Measurements from ENCODE around the gene PDGFD.

PDGFD gene

DNA sequence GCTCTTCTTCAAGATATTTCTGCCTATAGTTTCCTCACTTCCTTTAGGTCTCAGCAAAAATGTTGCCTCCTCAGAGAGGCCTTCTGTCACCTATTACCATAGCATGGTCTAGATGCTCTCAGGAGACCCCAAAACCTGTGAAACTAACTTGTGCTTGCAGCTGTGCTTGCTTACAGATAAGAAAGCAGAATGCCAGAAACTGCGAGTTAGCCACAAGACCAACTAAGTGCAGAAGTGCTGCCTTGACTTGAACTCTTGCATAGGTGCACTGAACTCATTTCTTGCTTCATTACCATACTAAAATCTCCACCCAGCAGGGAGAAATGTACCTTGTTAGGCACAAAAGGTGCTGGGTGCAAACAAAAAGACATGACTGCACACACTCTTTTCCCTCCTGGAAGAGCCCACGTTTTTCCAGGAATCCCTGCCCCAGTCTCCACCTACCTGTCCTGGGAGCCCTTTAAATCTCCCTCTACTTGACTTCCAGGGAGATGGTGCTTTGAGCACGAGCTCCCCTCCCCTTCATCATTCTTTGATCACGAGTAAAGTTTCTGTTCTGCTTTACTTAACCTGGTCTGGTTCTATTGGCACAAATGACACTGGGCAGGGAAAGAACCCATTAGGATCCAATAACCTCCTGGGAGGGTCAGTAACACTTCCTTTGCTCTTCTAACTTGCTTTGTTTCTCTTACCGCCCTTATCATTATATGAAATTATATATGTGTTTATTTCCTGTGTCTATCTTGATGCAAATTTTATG, 265.2 kb downstream of the PDGFD start:
- Histone ChIP-seq H3K4me1 (ENCODE audit: insufficient read depth, low read length) (0 out of 2 replicates have a peak, but pooled peaks cover 2% of the 10 kb centered on the region), H3K4me3 (ENCODE audit: low read length) (no peak overlapping the region), H3K27ac (ENCODE audit: low read length) (no peak overlapping the region), H3K27me3 (ENCODE audit: insufficient read depth, low read length) (no peaks in the 10 kb centered on the region), H3K9ac (ENCODE audit: low read depth, low read length) (no peak overlapping the region), H3K9me3 (ENCODE audit: insufficient read depth, low read depth, low read length) (no peaks in the 10 kb centered on the region), H3K36me3 (ENCODE audit: insufficient read depth, low read depth, low read length) (no peaks in the 10 kb centered on the region)

DNA sequence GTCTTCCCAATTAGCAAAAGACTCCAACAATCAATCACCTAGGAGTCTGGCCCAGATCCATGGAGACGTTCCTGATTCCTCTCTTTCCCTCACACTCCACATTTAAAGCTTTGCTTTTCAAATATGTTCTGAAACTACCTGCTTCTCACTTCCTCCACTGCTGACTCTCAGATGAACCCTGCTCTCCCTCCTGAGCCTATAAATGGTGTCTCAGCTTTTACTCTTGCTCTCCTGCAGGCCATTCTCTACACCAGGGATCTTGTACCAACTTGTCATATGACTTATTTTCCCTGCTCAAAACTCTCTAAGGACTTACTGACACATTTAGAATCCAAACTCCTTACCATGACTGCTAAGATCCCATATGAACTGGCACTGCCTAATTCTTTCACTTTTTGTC, 265.9 kb downstream of the PDGFD start:
- Histone ChIP-seq H3K27me3 (ENCODE audit: insufficient read depth, low read length) (no peaks in the 10 kb centered on the region), H3K27ac (ENCODE audit: low read length) (no peak overlapping the region), H3K36me3 (ENCODE audit: insufficient read depth, low read depth, low read length) (no peaks in the 10 kb centered on the region), H3K9ac (ENCODE audit: low read depth, low read length) (no peak overlapping the region), H3K4me1 (ENCODE audit: insufficient read depth, low read length) (0 out of 2 replicates have a peak, but pooled peaks cover 2% of the 10 kb centered on the region), H3K4me3 (ENCODE audit: low read length) (no peak overlapping the region), H3K9me3 (ENCODE audit: insufficient read depth, low read depth, low read length) (no peaks in the 10 kb centered on the region)

DNA sequence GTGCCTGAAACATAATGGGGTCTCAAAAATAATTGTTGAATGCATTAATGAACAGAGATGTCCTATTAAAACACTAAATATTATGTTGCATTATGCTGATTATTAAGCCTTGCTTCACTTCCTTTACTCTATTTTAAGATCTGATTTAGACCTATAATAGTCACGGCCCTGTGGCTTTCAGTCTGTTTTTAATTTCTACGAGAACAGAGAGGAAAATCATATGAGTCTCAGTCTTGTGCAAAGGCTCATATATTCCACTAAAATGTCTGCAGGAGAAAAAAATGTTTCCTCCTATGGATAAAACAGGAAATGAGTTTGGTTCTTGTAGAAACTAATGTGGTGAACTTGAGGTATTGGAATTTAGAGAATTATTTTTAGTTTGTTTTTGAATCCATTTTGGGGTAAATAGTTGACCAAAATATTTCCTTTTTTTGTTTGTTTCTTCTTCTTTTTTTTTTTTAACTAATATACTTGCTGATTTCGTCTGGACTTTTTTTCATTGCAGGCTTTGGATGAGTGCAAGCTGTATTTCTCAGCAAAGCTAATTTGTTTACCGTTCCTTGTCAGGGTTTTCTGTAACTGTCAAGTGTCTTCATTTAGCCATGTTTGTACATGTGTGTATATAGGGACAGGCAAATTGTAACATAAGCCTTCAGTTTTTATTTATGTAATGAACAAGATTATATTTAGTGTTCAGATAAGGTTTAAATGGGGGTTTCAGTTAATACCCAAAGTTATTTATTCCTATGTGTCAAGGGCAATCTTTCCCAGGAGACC, 266.6 kb downstream of the PDGFD start:
- H3K9me3 ChIP-seq (ENCODE audit: insufficient read depth, low read depth, low read length), result no peaks in the 10 kb centered on the region
- H3K4me3 ChIP-seq (ENCODE audit: low read length), result no peak overlapping the region
- H3K9ac ChIP-seq (ENCODE audit: low read depth, low read length), result no peak overlapping the region
- H3K27ac ChIP-seq (ENCODE audit: low read length), result no peak overlapping the region
- no peaks in the 10 kb centered on the region for H3K36me3 ChIP-seq (ENCODE audit: insufficient read depth, low read depth, low read length)
- no peaks in the 10 kb centered on the region for H3K27me3 ChIP-seq (ENCODE audit: insufficient read depth, low read length)
- H3K4me1 ChIP-seq (ENCODE audit: insufficient read depth, low read length), result 0 out of 2 replicates have a peak, but pooled peaks cover 2% of the 10 kb centered on the region

DNA sequence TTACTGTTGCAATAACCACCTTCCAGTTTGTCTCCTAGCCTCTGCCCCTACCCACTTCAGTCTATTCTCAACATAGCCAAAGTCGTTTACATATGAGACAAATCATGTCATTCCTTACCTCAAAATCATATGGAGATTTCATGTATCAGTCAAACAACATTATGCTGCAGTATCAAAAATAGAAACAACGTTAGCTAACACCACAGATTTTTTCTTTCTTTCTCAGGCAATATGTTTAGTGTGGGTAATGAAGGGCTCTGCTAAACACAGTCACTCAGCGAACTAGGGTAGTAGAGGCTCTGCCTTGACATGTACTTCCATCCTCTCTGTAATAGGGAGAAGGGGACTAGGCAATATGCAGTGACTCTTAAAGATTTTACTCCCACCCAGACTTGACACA, 268.8 kb downstream of the PDGFD start:
- Histone ChIP-seq H3K4me1 (ENCODE audit: insufficient read depth, low read length) (no peaks in the 10 kb centered on the region), H3K36me3 (ENCODE audit: insufficient read depth, low read depth, low read length) (no peaks in the 10 kb centered on the region), H3K4me3 (ENCODE audit: low read length) (no peak overlapping the region), H3K27ac (ENCODE audit: low read length) (no peak overlapping the region), H3K9ac (ENCODE audit: low read depth, low read length) (no peak overlapping the region), H3K27me3 (ENCODE audit: insufficient read depth, low read length) (no peaks in the 10 kb centered on the region), H3K9me3 (ENCODE audit: insufficient read depth, low read depth, low read length) (no peaks in the 10 kb centered on the region)

DNA sequence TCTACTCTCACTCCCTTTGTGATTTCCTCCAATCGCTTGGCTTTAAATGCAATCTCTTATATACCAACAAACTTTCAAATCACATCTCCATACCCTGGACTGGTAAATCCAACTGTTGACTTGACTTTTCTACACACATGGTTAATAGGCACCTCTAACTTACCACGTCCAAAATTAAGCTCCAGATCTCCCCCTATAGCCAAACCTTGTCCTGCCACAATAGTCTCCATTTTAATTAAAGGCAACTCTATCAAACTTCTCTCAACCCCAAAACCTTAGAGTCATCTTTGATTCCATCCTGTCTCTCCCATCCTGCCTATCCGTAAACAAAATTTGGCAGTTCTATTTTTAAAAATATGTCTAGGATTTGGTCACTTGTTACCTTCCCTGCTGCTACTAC, 269.3 kb downstream of the PDGFD start:
- Histone ChIP-seq H3K36me3 (ENCODE audit: insufficient read depth, low read depth, low read length) (no peaks in the 10 kb centered on the region), H3K9ac (ENCODE audit: low read depth, low read length) (no peak overlapping the region), H3K27me3 (ENCODE audit: insufficient read depth, low read length) (no peaks in the 10 kb centered on the region), H3K4me3 (ENCODE audit: low read length) (no peak overlapping the region), H3K4me1 (ENCODE audit: insufficient read depth, low read length) (no peaks in the 10 kb centered on the region), H3K9me3 (ENCODE audit: insufficient read depth, low read depth, low read length) (no peaks in the 10 kb centered on the region), H3K27ac (ENCODE audit: low read length) (no peak overlapping the region)

DNA sequence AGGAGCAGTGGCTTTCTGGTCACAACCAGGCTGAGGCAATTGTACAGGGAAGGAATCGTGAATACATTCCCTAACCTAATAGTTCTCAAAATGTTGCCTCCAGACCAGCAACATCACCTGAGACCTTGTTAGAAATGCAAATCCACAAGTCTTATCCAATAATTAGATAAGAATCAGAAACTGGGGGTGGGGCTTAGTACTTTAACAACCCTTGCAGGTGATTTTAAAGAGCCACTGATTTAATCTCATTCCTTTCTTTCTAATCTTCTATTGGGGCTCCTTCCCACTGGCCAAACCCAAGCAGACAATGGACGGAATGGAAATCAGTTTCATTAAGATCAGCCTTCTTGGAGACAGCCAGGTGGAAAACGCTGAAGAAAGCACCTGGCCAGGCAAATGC, 269.9 kb downstream of the PDGFD start:
- H3K9ac ChIP-seq (ENCODE audit: low read depth, low read length), result no peak overlapping the region
- no peaks in the 10 kb centered on the region for H3K36me3 ChIP-seq (ENCODE audit: insufficient read depth, low read depth, low read length)
- no peaks in the 10 kb centered on the region for H3K27me3 ChIP-seq (ENCODE audit: insufficient read depth, low read length)
- H3K9me3 ChIP-seq (ENCODE audit: insufficient read depth, low read depth, low read length), result no peaks in the 10 kb centered on the region
- no peak overlapping the region for H3K4me3 ChIP-seq (ENCODE audit: low read length)
- no peaks in the 10 kb centered on the region for H3K4me1 ChIP-seq (ENCODE audit: insufficient read depth, low read length)
- H3K27ac ChIP-seq (ENCODE audit: low read length), result no peak overlapping the region

DNA sequence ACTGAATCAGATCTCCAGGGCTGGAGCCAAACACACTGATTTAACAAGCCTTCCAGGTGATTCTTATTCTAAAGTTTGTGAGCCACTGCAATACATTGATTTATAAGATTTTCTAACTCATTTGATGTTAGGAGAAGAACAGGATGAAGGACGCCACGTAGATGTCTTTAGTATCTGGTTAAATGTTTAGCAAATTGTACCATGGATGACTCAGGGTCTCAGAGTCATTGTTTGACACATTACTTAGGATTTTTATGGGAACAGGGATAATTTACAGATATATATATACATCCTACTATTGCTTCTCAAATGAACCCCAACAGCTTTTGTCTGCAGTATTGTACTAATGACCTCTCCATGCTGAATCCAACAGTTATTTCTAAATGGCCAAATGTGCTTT, 270.6 kb downstream of the PDGFD start:
- no peak overlapping the region for H3K27ac ChIP-seq (ENCODE audit: low read length)
- no peaks in the 10 kb centered on the region for H3K4me1 ChIP-seq (ENCODE audit: insufficient read depth, low read length)
- H3K27me3 ChIP-seq (ENCODE audit: insufficient read depth, low read length), result no peaks in the 10 kb centered on the region
- no peak overlapping the region for H3K9ac ChIP-seq (ENCODE audit: low read depth, low read length)
- H3K9me3 ChIP-seq (ENCODE audit: insufficient read depth, low read depth, low read length), result no peaks in the 10 kb centered on the region
- no peak overlapping the region for H3K4me3 ChIP-seq (ENCODE audit: low read length)
- H3K36me3 ChIP-seq (ENCODE audit: insufficient read depth, low read depth, low read length), result no peaks in the 10 kb centered on the region

DNA sequence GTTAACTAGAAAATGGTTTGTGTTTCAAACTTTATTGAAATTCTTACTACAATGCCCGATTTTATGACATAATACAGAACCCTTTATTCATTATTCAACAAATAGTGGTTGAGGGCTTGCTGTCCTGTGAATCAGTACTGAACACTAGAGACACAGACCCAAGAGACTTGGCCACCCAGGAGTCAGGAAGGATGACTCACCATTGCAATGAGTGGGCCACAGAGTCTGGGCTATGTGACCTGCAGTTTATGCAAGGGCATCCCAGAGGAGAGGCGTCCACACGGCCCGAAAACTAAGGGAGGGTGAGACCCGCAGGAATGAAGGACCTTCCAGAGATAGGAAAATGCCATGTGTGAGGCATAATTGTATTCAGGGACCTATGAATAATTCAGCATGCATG, 271.3 kb downstream of the PDGFD start:
- Histone ChIP-seq H3K4me3 (ENCODE audit: low read length) (no peak overlapping the region), H3K36me3 (ENCODE audit: insufficient read depth, low read depth, low read length) (no peaks in the 10 kb centered on the region), H3K9ac (ENCODE audit: low read depth, low read length) (no peak overlapping the region), H3K27me3 (ENCODE audit: insufficient read depth, low read length) (no peaks in the 10 kb centered on the region), H3K4me1 (ENCODE audit: insufficient read depth, low read length) (no peaks in the 10 kb centered on the region), H3K9me3 (ENCODE audit: insufficient read depth, low read depth, low read length) (no peaks in the 10 kb centered on the region), H3K27ac (ENCODE audit: low read length) (no peak overlapping the region)

DNA sequence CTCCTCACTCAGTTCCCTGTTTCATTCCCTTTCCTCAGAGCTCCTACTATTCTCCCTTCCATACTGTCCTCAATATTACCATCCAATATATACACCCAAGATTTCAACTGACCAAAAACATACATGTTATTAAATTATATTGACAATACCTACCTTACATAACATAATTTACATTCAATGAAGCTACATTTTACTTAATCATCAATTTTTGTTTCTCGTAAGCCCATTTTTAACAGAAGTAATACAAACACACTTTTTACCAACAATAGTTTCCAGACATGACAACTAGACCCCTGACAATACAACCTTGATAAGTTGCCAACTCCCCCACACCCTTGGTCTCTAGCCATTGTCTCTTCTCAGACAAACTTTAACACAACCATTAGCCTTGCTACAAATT, 273.3 kb downstream of the PDGFD start:
- peaks cover 3% of the 10 kb centered on the region; the same call in 1 of the 2 replicates for H3K4me1 ChIP-seq (ENCODE audit: insufficient read depth, low read length)
- H3K4me3 ChIP-seq (ENCODE audit: low read length), result no peak overlapping the region
- no peaks in the 10 kb centered on the region for H3K36me3 ChIP-seq (ENCODE audit: insufficient read depth, low read depth, low read length)
- H3K9ac ChIP-seq (ENCODE audit: low read depth, low read length), result no peak overlapping the region
- H3K9me3 ChIP-seq (ENCODE audit: insufficient read depth, low read depth, low read length), result no peaks in the 10 kb centered on the region
- no peaks in the 10 kb centered on the region for H3K27me3 ChIP-seq (ENCODE audit: insufficient read depth, low read length)
- no peak overlapping the region for H3K27ac ChIP-seq (ENCODE audit: low read length)

DNA sequence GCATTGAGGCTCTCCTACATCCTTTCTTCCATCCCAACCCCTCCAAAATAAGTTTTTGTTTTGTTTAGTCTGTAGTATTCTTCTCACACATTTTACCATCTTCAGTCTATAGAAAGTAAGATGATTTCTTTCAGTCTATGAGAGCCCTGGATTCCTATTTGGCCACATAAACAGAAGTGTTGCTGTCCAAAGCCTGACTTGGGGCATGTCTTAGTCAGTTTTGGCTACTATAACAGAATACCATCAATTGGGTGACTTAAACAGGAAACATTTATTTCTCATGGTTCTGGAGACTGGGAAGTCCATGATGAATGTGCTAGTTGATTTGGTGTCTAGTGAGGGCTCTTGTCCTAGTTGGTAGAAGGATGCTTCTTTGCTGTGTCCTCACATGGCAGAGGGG, 274.3 kb downstream of the PDGFD start:
- no peaks in the 10 kb centered on the region for H3K27me3 ChIP-seq (ENCODE audit: insufficient read depth, low read length)
- no peaks in the 10 kb centered on the region for H3K36me3 ChIP-seq (ENCODE audit: insufficient read depth, low read depth, low read length)
- no peak overlapping the region for H3K4me3 ChIP-seq (ENCODE audit: low read length)
- H3K9ac ChIP-seq (ENCODE audit: low read depth, low read length), result no peak overlapping the region
- peaks cover 3% of the 10 kb centered on the region; the same call in 1 of the 2 replicates for H3K4me1 ChIP-seq (ENCODE audit: insufficient read depth, low read length)
- no peaks in the 10 kb centered on the region for H3K9me3 ChIP-seq (ENCODE audit: insufficient read depth, low read depth, low read length)
- H3K27ac ChIP-seq (ENCODE audit: low read length), result no peak overlapping the region

DNA sequence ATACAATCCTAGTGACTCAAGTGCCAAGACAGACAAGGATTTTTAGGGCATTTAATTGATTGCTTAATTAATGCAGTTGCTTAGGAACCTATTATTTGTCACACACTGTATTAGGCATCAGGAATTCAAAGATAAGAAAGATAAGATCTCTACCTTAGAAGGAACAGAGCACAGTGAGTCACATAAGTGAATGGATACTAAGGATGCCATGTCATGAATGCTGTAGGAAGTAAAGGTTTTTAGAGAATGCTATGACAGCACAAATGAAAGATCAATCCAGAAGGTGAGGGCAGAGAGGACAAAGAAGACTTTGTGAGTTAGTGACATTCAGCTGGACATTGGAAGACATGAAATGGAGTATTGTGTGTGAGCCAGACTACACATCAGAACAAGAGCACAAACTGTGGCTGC, 275.4 kb downstream of the PDGFD start:
- no peak overlapping the region for H3K27ac ChIP-seq (ENCODE audit: low read length)
- no peaks in the 10 kb centered on the region for H3K27me3 ChIP-seq (ENCODE audit: insufficient read depth, low read length)
- peaks cover 3% of the 10 kb centered on the region; the same call in 1 of the 2 replicates for H3K4me1 ChIP-seq (ENCODE audit: insufficient read depth, low read length)
- no peak overlapping the region for H3K4me3 ChIP-seq (ENCODE audit: low read length)
- no peak overlapping the region for H3K9ac ChIP-seq (ENCODE audit: low read depth, low read length)
- no peaks in the 10 kb centered on the region for H3K9me3 ChIP-seq (ENCODE audit: insufficient read depth, low read depth, low read length)
- H3K36me3 ChIP-seq (ENCODE audit: insufficient read depth, low read depth, low read length), result no peaks in the 10 kb centered on the region

Data from iPS-20b (cell line).